Osteoblast (primary cell): Measurements from ENCODE around the gene KCNE1. TPM values are rescaled to one million over a fixed set of nuclear protein-coding genes. Genes with fewer than 3 reads are reported as not detected.

Experiments used
- DNase-seq: peaks from one replicate; pipeline ENCODE4 v3.0.0; 2011; ENCODE audit warnings: low spot score, mixed read lengths; ENCODE audit not compliant: insufficient read length; ENCODE audit errors: missing footprints
- H2AFZ ChIP-seq: 2 replicates; pipeline ENCODE4 v1.6.0; 2011; ENCODE audit warnings: mild to moderate bottlenecking, low read length
- H3K27ac ChIP-seq: 2 replicates; pipeline ENCODE4 v1.5.1; 2011; ENCODE audit warnings: mild to moderate bottlenecking, low read depth, low read length, moderate library complexity
- H3K27me3 ChIP-seq: 2 replicates; pipeline ENCODE4 v1.6.0; 2012; ENCODE audit warnings: mild to moderate bottlenecking, control low read depth, inconsistent platforms, low read length, moderate library complexity; ENCODE audit not compliant: insufficient read depth
- H3K36me3 ChIP-seq: 2 replicates; pipeline ENCODE4 v1.5.1; 2011; ENCODE audit warnings: mild to moderate bottlenecking, low read length, control low read depth, moderate library complexity; ENCODE audit not compliant: insufficient read depth
- H3K4me1 ChIP-seq: 2 replicates; pipeline ENCODE4 v1.5.1; 2011; ENCODE audit warnings: mild to moderate bottlenecking, low read length, control low read depth, moderate library complexity; ENCODE audit not compliant: insufficient read depth
- H3K4me2 ChIP-seq: 2 replicates; pipeline ENCODE4 v1.6.0; 2011; ENCODE audit warnings: mild to moderate bottlenecking, low read length; ENCODE audit not compliant: insufficient read depth
- H3K4me3 ChIP-seq: fragments of 200-600 bp; sonication (generic); 3 replicates; pipeline ENCODE4 v1.5.1; 2012; ENCODE audit warnings: mild to moderate bottlenecking, low read length, inconsistent platforms; ENCODE audit not compliant: insufficient read depth
- H3K79me2 ChIP-seq: 2 replicates; pipeline ENCODE4 v1.6.0; 2012; ENCODE audit warnings: mild to moderate bottlenecking, low read length, control low read depth, inconsistent platforms; ENCODE audit not compliant: insufficient read depth
- H3K9me3 ChIP-seq: 2 replicates; pipeline ENCODE4 v1.5.1; 2011; ENCODE audit warnings: low read depth, low read length, control low read depth
- H4K20me1 ChIP-seq: 2 replicates; pipeline ENCODE4 v1.6.0; 2012; ENCODE audit warnings: mild to moderate bottlenecking, low read length, control low read depth; ENCODE audit not compliant: insufficient read depth
- CTCF ChIP-seq: IDR thresholded peaks from 2 replicates; pipeline ENCODE4 v1.5.1; 2011; ENCODE audit warnings: mild to moderate bottlenecking, low read depth, low read length, moderate library complexity; ENCODE audit errors: extremely low read depth
- total RNA-seq: library from RNA; depleted of rRNA; stranded (reverse); fragments of >200 nt; gene quantifications from 2 replicates; pipeline ENCODE4 v1.2.3, GENCODE V29; 2012

Gene KCNE1
- total RNA-seq, 1 donor: 0.72 TPM

GRCh38 chr21:34554227-34554626 is 42.2 kb upstream of the KCNE1 start:
- Histone ChIP-seq H3K36me3 (no peaks in the 10 kb centered on the region), H3K4me1 (peaks cover 34% of the 10 kb centered on the region), H3K27ac (peak overlapping the region; percentile 96), H3K27me3 (no peaks in the 10 kb centered on the region), H3K79me2 (peaks cover 2% of the 10 kb centered on the region), H2AFZ (no peak overlapping the region), H3K4me3 (no peak overlapping the region), H3K9me3 (no peaks in the 10 kb centered on the region), H3K4me2 (peak overlapping the region; percentile 82), H4K20me1 (no peaks in the 10 kb centered on the region)
- TF ChIP-seq CTCF: no peak
- no peak for DNase-seq

- peak overlapping the region; percentile 82 for H3K4me2 ChIP-seq
- no peaks in the 10 kb centered on the region for H3K36me3 ChIP-seq
- peak overlapping the region; percentile 51 for H3K4me3 ChIP-seq
These were observed 41.3 kb upstream of the KCNE1 start for GRCh38 chr21:34553151-34553952.

GRCh38 chr21:34552360-34553098 is 40.5 kb upstream of the KCNE1 start:
- DNase-seq: no peak
- Histone ChIP-seq H3K4me2 (peak overlapping the region; percentile 82), H3K4me3 (peak overlapping the region; percentile 51), H3K79me2 (peaks cover 2% of the 10 kb centered on the region), H2AFZ (peak overlapping the region; percentile 42), H3K4me1 (peaks cover 34% of the 10 kb centered on the region), H3K9me3 (no peaks in the 10 kb centered on the region), H3K27ac (peak overlapping the region; percentile 96), H3K36me3 (no peaks in the 10 kb centered on the region), H4K20me1 (no peaks in the 10 kb centered on the region), H3K27me3 (no peaks in the 10 kb centered on the region)
- no peak for TF ChIP-seq CTCF

More at GRCh38 chr21:34553151-34553952, 41.3 kb upstream of the KCNE1 start:
- Histone ChIP-seq H3K27ac (peak overlapping the region; percentile 96), H3K27me3 (no peaks in the 10 kb centered on the region), H3K4me1 (peaks cover 34% of the 10 kb centered on the region), H3K9me3 (no peaks in the 10 kb centered on the region), H2AFZ (peak overlapping the region; percentile 42), H4K20me1 (no peaks in the 10 kb centered on the region), H3K79me2 (peaks cover 2% of the 10 kb centered on the region)
- DNase-seq: no peak
- no peak for TF ChIP-seq CTCF
